Activated CD4-positive, CD25-positive, alpha-beta regulatory T cell treated with anti-CD3 and anti-CD28 coated beads, Interleukin-2, amount 50 U/mL, for 24 hours (primary cell): ENCODE data around the gene TTYH3.

ENCODE experiments used
- ATAC-seq, 2 donors: fragments of 150-1000 bp; cut with Tn5 transposase; one replicate each; pipeline ENCODE4 v1.10.0; 2021; ENCODE audit warnings: mild to moderate bottlenecking in 1 of 2, moderate library complexity in 1 of 2

Gene TTYH3

GRCh38 chr7:2710286-2710655 is 78.5 kb downstream of the TTYH3 start:
- peak; percentile 73 to 76 for ATAC-seq

- ATAC-seq: peak; percentile 13 to 21
These were observed 79.2 kb downstream of the TTYH3 start for GRCh38 chr7:2710901-2711551.

GRCh38 chr7:2711895-2712675 is 80.3 kb downstream of the TTYH3 start:
- ATAC-seq: no peak

- ATAC-seq: no peak
These were observed 81.6 kb downstream of the TTYH3 start for GRCh38 chr7:2713370-2713769.

GRCh38 chr7:2713978-2714377 is 82.2 kb downstream of the TTYH3 start:
- ATAC-seq: no peak
